B cell (primary cell): ENCODE results near the gene PCDHAC1. TPM values are rescaled to one million over a fixed set of nuclear protein-coding genes. Genes with fewer than 3 reads are reported as not detected.

ENCODE experiments used
- ATAC-seq: fragments of 200-7000 bp; cut with Tn5 transposase; one replicate; pipeline ENCODE4 v1.10.0; 2021; ENCODE audit warnings: low read depth, mild to moderate bottlenecking, moderate number of reproducible peaks, moderate library complexity
- CTCF ChIA-PET: fragments of 350-600 bp; sonication (Branson Sonifier 250); formaldehyde crosslinking; loops from one replicate; lab custom pipeline; 2021; ENCODE audit warnings: antibody characterized with exemption, inconsistent platforms; lab: Charles Lee
- POLR2A ChIA-PET: fragments of 350-600 bp; sonication (Branson Sonifier 250); formaldehyde crosslinking; loops from one replicate; lab custom pipeline; 2021; ENCODE audit warnings: antibody characterized with exemption; lab: Charles Lee
- DNase-seq: peaks from one replicate; pipeline ENCODE4 v3.0.0; 2013
- H2AFZ ChIP-seq: 2 replicates; pipeline ENCODE4 v1.6.1; 2012; ENCODE audit warnings: mild to moderate bottlenecking, low read depth, low read length; ENCODE audit not compliant: insufficient read depth, poor library complexity, severe bottlenecking
- H3K27ac ChIP-seq, 2 donors: 1 replicate in 1 of 2; 2 replicates in 1 of 2; pipeline ENCODE4 v1.5.1; 2012 to 2013; ENCODE audit warnings: low read length in 2 of 2, mild to moderate bottlenecking in 2 of 2, moderate library complexity in 1 of 2
- H3K27me3 ChIP-seq, 4 experiments: fragments of 200-600 bp in 1 of 4; sonication (generic) in 1 of 4; replicated peaks in 1 of 4; 1 replicate in 2 of 4; 2 replicates in 2 of 4; pipeline versions ENCODE4 v1.6.1 to v1.7.0; 2013 to 2016; ENCODE audit warnings: low read length in 3 of 4, mild to moderate bottlenecking in 2 of 4, mixed read lengths in 1 of 4, moderate library complexity in 1 of 4; ENCODE audit not compliant: insufficient read depth in 4 of 4, control insufficient read depth in 3 of 4; ENCODE audit errors: control extremely low read depth in 1 of 4
- H3K36me3 ChIP-seq, 2 experiments: replicated peaks in 1 of 2; 1 replicate in 1 of 2; 2 replicates in 1 of 2; pipeline versions ENCODE4 v1.6.1 to v1.7.1; 2013; ENCODE audit warnings: low read length in 1 of 2; ENCODE audit not compliant: insufficient read depth in 2 of 2, control insufficient read depth in 1 of 2; ENCODE audit errors: control extremely low read depth in 1 of 2, extremely low read depth in 1 of 2
- H3K4me1 ChIP-seq, 2 donors: fragments of 200-600 bp in 1 of 2; sonication (generic) in 1 of 2; 1 replicate in 1 of 2; 2 replicates in 1 of 2; pipeline versions ENCODE4 v1.5.1 to v1.6.1; 2013 to 2017; ENCODE audit warnings: low read length in 2 of 2; ENCODE audit not compliant: control insufficient read depth in 2 of 2, insufficient read depth in 2 of 2
- H3K4me2 ChIP-seq: replicated peaks from 2 replicates; pipeline ENCODE3; 2012; ENCODE audit warnings: mild to moderate bottlenecking, low read depth, low read length; ENCODE audit not compliant: poor library complexity, severe bottlenecking
- H3K4me3 ChIP-seq, 5 experiments: fragments of 200-600 bp in 1 of 5; sonication (generic) in 1 of 5; 1 replicate in 3 of 5; 2 replicates in 2 of 5; pipeline versions ENCODE4 v1.5.1 to v1.7.0; 2011 to 2016; ENCODE audit warnings: low read length in 4 of 5, mild to moderate bottlenecking in 4 of 5, low read depth in 2 of 5, control low read depth in 1 of 5, moderate library complexity in 1 of 5; ENCODE audit not compliant: insufficient read depth in 1 of 5; ENCODE audit errors: control extremely low read depth in 1 of 5, extremely low read depth in 1 of 5
- H3K79me2 ChIP-seq: fragments of 200-600 bp; sonication (generic); one replicate; pipeline ENCODE4 v1.6.0; 2016; ENCODE audit warnings: low read length; ENCODE audit not compliant: control insufficient read depth, insufficient read depth
- H3K9ac ChIP-seq: fragments of 200-600 bp; sonication (generic); 2 replicates; pipeline ENCODE4 v1.6.1; 2017; ENCODE audit warnings: mild to moderate bottlenecking, low read length, moderate library complexity
- H3K9me3 ChIP-seq, 3 donors: one replicate each; pipeline versions ENCODE4 v1.6.1 to v1.7.1; 2013; ENCODE audit warnings: low read length in 2 of 3; ENCODE audit not compliant: control insufficient read depth in 2 of 3, insufficient read depth in 1 of 3; ENCODE audit errors: control extremely low read depth in 1 of 3
- H4K20me1 ChIP-seq: 2 replicates; pipeline ENCODE4 v1.6.0; 2012; ENCODE audit warnings: mild to moderate bottlenecking, low read length; ENCODE audit not compliant: insufficient read depth, control insufficient read depth, poor library complexity, severe bottlenecking
- H3K27ac Mint-ChIP-seq: one replicate; pipeline ENCODE4 v1.8.0; 2021; ENCODE audit warnings: mixed read lengths
- H3K27me3 Mint-ChIP-seq: one replicate; pipeline ENCODE4 v1.8.0; 2021; ENCODE audit warnings: mixed read lengths
- H3K4me1 Mint-ChIP-seq: one replicate; pipeline ENCODE4 v1.8.0; 2021; ENCODE audit warnings: mixed read lengths
- H3K4me3 Mint-ChIP-seq: one replicate; pipeline ENCODE4 v1.8.0; 2021; ENCODE audit warnings: mixed read lengths
- H3K9me3 Mint-ChIP-seq: one replicate; pipeline ENCODE4 v1.8.0; 2022; ENCODE audit warnings: mixed read lengths; ENCODE audit not compliant: insufficient read depth
- CTCF ChIP-seq: fragments of 200-600 bp; IDR thresholded peaks from one replicate; pipeline ENCODE4 v1.8.0; 2022; ENCODE audit warnings: antibody characterized with exemption, mild to moderate bottlenecking
- EZH2 ChIP-seq: IDR thresholded peaks from 2 replicates; pipeline ENCODE4 v1.6.1; 2012; ENCODE audit warnings: borderline replicate concordance, low read depth, mild to moderate bottlenecking, moderate library complexity, low read length; ENCODE audit not compliant: insufficient read depth, poor library complexity, severe bottlenecking
- WGBS: methylation state at CpG from one replicate; pipeline ENCODE4 v1.1.5; 2013; ENCODE audit warnings: missing lambda C conversion rate; ENCODE audit not compliant: insufficient coverage; 5-methylcytosine and 5-hydroxymethylcytosine counted together
- intact Hi-C: fragments of 100-400 bp; cut with micrococcal nuclease; formaldehyde crosslinking; loops from one replicate; pipeline ENCODE4 v1.10.0; 2022
- polyA plus RNA-seq: library from polyadenylated mRNA; depleted of rRNA; stranded (reverse); fragments of >200 nt; gene quantifications from 2 replicates; pipeline ENCODE4 v1.2.3, GENCODE V29; 2012
- total RNA-seq, 2 donors: library from RNA; stranded (reverse); fragments of 120-200 nt in 1 of 2; gene quantifications; 1 replicate in 1 of 2; 2 replicates in 1 of 2; pipeline versions ENCODE4 v1.2.3 to v1.2.4, GENCODE V29; 2013 to 2022

The PCDHAC1 gene
- total and polyA plus RNA-seq, 2 donors (not counting 1 experiment from before 2014, with no cell fraction given) = not detected

GRCh38 chr5:140962190-140962589 lies 36.1 kb downstream of the PCDHAC1 start:
- H3K4me2 ChIP-seq = no peak overlapping the region
- H3K4me3 Mint-ChIP-seq = no peak overlapping the region
- no peak overlapping the region for H3K9ac ChIP-seq
- WGBS = no CpG with 5 or more reads among the region's 1 CpG
- no peak overlapping the region for H2AFZ ChIP-seq
- ChIA-PET POLR2A (no interaction called here), CTCF (no interaction called here)
- no peaks in the 10 kb centered on the region for H3K9me3 Mint-ChIP-seq
- TF ChIP-seq CTCF (no peak), EZH2 (no peak)
- no peak overlapping the region for H3K27ac ChIP-seq
- H4K20me1 ChIP-seq = no peaks in the 10 kb centered on the region
- peaks cover 0 to 11% (median 0%) of the 10 kb centered on the region in 3 donors for H3K9me3 ChIP-seq
- ATAC-seq = no peak
- H3K4me1 ChIP-seq = no peaks in the 10 kb centered on the region
- no peak overlapping the region for H3K4me3 ChIP-seq
- H3K4me1 Mint-ChIP-seq = no peaks in the 10 kb centered on the region
- no peaks in the 10 kb centered on the region for H3K79me2 ChIP-seq
- DNase-seq = no peak
- peaks cover 0 to 15% (median 3%) of the 10 kb centered on the region in 4 experiments for H3K27me3 ChIP-seq
- H3K27me3 Mint-ChIP-seq = peaks cover 30% of the 10 kb centered on the region
- intact Hi-C loops = no loop called here
- no peaks in the 10 kb centered on the region for H3K36me3 ChIP-seq
- H3K27ac Mint-ChIP-seq = no peak overlapping the region

DNA sequence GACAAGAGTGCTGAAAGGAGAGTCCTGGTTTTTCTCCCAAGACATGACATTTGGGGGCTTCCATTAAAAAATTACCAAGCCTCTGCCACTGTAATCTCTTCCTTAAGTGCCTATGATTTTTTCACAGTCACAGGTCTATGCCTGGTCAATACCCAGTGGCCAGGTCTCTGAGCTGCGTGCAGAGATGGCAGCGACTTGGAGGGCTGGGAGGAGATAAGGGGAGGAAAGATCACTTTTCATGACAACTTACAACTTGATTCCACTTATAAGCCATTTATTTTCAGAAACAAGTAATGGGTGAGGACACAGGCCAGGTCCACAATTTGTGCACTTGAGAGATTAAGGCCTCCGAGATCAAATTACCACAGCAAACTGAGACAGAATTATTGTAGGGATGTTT lies 38.3 kb downstream of the PCDHAC1 start:
- Mint-ChIP-seq H3K27ac (no peak overlapping the region), H3K27me3 (peaks cover 38% of the 10 kb centered on the region), H3K9me3 (no peaks in the 10 kb centered on the region), H3K4me3 (no peak overlapping the region), H3K4me1 (no peaks in the 10 kb centered on the region)
- POLR2A ChIA-PET = no interaction called here
- no peaks in the 10 kb centered on the region for H3K4me1 ChIP-seq
- ATAC-seq (no peak), DNase-seq (no peak)
- H3K27me3 ChIP-seq = peaks cover 0 to 18% (median 6%) of the 10 kb centered on the region in 4 experiments
- TF ChIP-seq EZH2 (no peak), CTCF (no peak)
- no peak overlapping the region for H3K4me2 ChIP-seq
- H3K9ac ChIP-seq = no peak overlapping the region
- no peaks in the 10 kb centered on the region for H3K36me3 ChIP-seq
- peaks cover 0 to 19% (median 0%) of the 10 kb centered on the region in 3 donors for H3K9me3 ChIP-seq
- H3K27ac ChIP-seq = no peak overlapping the region
- no peak overlapping the region for H3K4me3 ChIP-seq
- CTCF ChIA-PET = interaction anchor here (0.6 kb wide), 1 partner anchor 59 kb away, joined by 3 read pairs; no protein-coding TSS in a partner anchor
- intact Hi-C loops = no loop called here
- whole genome bisulfite sequencing = no CpG with 5 or more reads among the region's 3 CpGs
- H2AFZ ChIP-seq = no peak overlapping the region
- no peaks in the 10 kb centered on the region for H4K20me1 ChIP-seq
- no peaks in the 10 kb centered on the region for H3K79me2 ChIP-seq
